Loucy (cell line): Measurements from ENCODE around the gene MALAT1.

Experiments used
- H2AFZ ChIP-seq: fragments of 200-600 bp; sonication (generic); 2 replicates; pipeline ENCODE4 v1.6.0; 2016; ENCODE audit warnings: antibody characterized with exemption, mild to moderate bottlenecking, low read length, moderate library complexity
- H3F3A ChIP-seq: fragments of 200-600 bp; 2 replicates; pipeline ENCODE4 v1.6.0; 2016; ENCODE audit warnings: antibody characterized with exemption, low read depth, mild to moderate bottlenecking
- H3K27me3 ChIP-seq: fragments of 200-600 bp; sonication (generic); 2 replicates; pipeline ENCODE4 v1.6.1; 2014; ENCODE audit warnings: low read length, mild to moderate bottlenecking; ENCODE audit not compliant: insufficient read depth, poor library complexity, severe bottlenecking
- H3K36me3 ChIP-seq: fragments of 200-600 bp; sonication (generic); 2 replicates; pipeline ENCODE4 v1.6.1; 2016; ENCODE audit warnings: low read length; ENCODE audit not compliant: insufficient read depth
- H3K4me1 ChIP-seq: fragments of 200-600 bp; sonication (generic); 2 replicates; pipeline ENCODE4 v1.5.1; 2014; ENCODE audit warnings: low read length, mild to moderate bottlenecking; ENCODE audit not compliant: insufficient read depth, poor library complexity, severe bottlenecking
- H3K4me2 ChIP-seq: fragments of 200-600 bp; sonication (generic); 2 replicates; pipeline ENCODE4 v1.6.0; 2014; ENCODE audit warnings: antibody characterized with exemption, low read length, low read depth, mild to moderate bottlenecking; ENCODE audit not compliant: poor library complexity, severe bottlenecking
- H3K4me3 ChIP-seq: fragments of 200-600 bp; sonication (generic); 2 replicates; pipeline ENCODE4 v1.5.1; 2014; ENCODE audit warnings: low read length, mild to moderate bottlenecking, mixed read lengths; ENCODE audit not compliant: poor library complexity, severe bottlenecking
- H3K79me2 ChIP-seq: fragments of 200-600 bp; sonication (generic); 2 replicates; pipeline ENCODE4 v1.6.1; 2014; ENCODE audit warnings: low read length; ENCODE audit not compliant: insufficient read depth
- H3K9ac ChIP-seq: fragments of 200-600 bp; sonication (generic); 2 replicates; pipeline ENCODE4 v1.6.0; 2014; ENCODE audit warnings: mild to moderate bottlenecking, low read depth, low read length, moderate library complexity; ENCODE audit not compliant: poor library complexity, severe bottlenecking
- H3K9me2 ChIP-seq: fragments of 200-600 bp; sonication (generic); replicated peaks from 2 replicates; pipeline ENCODE4 v1.6.1; 2016; ENCODE audit warnings: low read depth, low read length, mixed read lengths
- H3K9me3 ChIP-seq: fragments of 200-600 bp; sonication (generic); 2 replicates; pipeline ENCODE4 v1.6.1; 2014; ENCODE audit warnings: mild to moderate bottlenecking, antibody characterized with exemption, low read length, low read depth; ENCODE audit not compliant: insufficient read depth
- H4K20me1 ChIP-seq: fragments of 200-600 bp; sonication (generic); 2 replicates; pipeline ENCODE4 v1.6.0; 2014; ENCODE audit warnings: antibody characterized with exemption, low read length, mild to moderate bottlenecking; ENCODE audit not compliant: insufficient read depth, poor library complexity, severe bottlenecking
- EZH2phosphoT487 ChIP-seq: fragments of 200-600 bp; IDR thresholded peaks from 2 replicates; pipeline ENCODE4 v1.6.1; 2018; ENCODE audit warnings: antibody characterized with exemption, mild to moderate bottlenecking, moderate library complexity, borderline replicate concordance
- TF ChIP-seq, protein P1 (sequence below): fragments of 200-600 bp; sonication (generic); conservative IDR thresholded peaks from 2 replicates; pipeline ENCODE4 v1.5.1; 2014; ENCODE audit warnings: mild to moderate bottlenecking, antibody characterized with exemption, low read length

MALAT1 gene

DNA sequence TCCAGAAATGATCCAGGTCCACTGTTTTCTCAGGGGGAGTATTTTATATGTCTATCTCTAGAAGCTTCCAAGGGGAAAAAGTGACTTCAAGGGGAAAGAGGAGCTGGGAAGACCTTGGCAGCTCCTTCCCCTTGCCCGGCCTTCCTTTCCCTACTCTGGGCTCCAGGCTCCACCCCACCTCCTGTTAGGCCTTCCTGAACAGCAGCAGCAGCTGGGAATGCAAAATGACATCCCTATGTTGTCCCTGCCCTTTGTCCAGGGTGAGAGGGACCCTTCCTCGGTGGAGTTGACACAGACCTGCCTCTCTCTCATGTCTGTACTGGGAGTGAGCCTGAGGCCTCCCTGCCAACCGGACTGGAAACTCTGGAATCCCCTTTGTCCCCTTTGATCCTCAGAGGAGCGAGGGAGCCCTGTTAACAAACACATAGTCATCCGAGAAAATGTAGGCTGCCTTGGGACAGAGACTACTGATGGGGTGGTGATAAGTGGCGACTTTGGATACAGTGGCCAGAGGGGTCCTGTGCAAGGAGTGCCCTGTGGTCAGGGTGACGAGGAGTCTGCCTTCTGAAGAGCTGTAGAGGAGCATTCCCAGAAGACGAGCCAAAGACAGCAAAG lies 9.0 kb upstream of the MALAT1 start:
- no peak overlapping the region for H3K9ac ChIP-seq
- H2AFZ ChIP-seq = no peak overlapping the region
- no peaks in the 10 kb centered on the region for H3K9me3 ChIP-seq
- TF ChIP-seq EZH2phosphoT487 = no peak
- TF ChIP-seq, protein P1, sequence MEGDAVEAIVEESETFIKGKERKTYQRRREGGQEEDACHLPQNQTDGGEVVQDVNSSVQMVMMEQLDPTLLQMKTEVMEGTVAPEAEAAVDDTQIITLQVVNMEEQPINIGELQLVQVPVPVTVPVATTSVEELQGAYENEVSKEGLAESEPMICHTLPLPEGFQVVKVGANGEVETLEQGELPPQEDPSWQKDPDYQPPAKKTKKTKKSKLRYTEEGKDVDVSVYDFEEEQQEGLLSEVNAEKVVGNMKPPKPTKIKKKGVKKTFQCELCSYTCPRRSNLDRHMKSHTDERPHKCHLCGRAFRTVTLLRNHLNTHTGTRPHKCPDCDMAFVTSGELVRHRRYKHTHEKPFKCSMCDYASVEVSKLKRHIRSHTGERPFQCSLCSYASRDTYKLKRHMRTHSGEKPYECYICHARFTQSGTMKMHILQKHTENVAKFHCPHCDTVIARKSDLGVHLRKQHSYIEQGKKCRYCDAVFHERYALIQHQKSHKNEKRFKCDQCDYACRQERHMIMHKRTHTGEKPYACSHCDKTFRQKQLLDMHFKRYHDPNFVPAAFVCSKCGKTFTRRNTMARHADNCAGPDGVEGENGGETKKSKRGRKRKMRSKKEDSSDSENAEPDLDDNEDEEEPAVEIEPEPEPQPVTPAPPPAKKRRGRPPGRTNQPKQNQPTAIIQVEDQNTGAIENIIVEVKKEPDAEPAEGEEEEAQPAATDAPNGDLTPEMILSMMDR = no peak
- no peaks in the 10 kb centered on the region; the same call in 1 of the 2 replicates for H3K79me2 ChIP-seq
- no peaks in the 10 kb centered on the region for H3K36me3 ChIP-seq
- H3K27me3 ChIP-seq = no peaks in the 10 kb centered on the region
- H3K9me2 ChIP-seq = no peaks in the 10 kb centered on the region
- no peak overlapping the region for H3K4me2 ChIP-seq
- H3K4me3 ChIP-seq = no peak overlapping the region
- no peaks in the 10 kb centered on the region for H4K20me1 ChIP-seq
- peaks cover 54% of the 10 kb centered on the region for H3K4me1 ChIP-seq
- no peaks in the 10 kb centered on the region for H3F3A ChIP-seq

DNA sequence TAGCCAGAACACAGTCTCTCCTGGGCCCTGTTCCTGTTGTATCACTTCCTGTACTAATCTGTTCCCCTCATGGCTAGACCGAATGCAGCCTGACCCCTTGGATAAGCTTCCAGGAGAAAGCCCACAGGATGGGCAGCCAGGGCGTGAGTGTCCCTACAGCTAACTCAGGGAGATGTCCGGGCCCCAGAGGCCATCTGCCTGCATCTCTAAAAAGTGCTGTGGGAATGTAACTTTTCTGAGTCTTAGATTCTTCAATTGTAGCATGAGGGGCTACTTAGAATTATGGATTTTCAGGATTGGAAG lies 7.7 kb upstream of the MALAT1 start:
- TF ChIP-seq, protein P1 = no peak
- TF ChIP-seq EZH2phosphoT487 = no peak
- Histone ChIP-seq H3K4me1 (peaks cover 60% of the 10 kb centered on the region), H2AFZ (no peak overlapping the region), H3K27me3 (no peaks in the 10 kb centered on the region), H3K9ac (peak overlapping the region; percentile 21), H3K4me2 (no peak overlapping the region), H4K20me1 (no peaks in the 10 kb centered on the region), H3K9me3 (no peaks in the 10 kb centered on the region), H3K36me3 (no peaks in the 10 kb centered on the region), H3F3A (no peaks in the 10 kb centered on the region), H3K79me2 (peaks cover 10% of the 10 kb centered on the region), H3K4me3 (no peak overlapping the region), H3K9me2 (no peaks in the 10 kb centered on the region)

DNA sequence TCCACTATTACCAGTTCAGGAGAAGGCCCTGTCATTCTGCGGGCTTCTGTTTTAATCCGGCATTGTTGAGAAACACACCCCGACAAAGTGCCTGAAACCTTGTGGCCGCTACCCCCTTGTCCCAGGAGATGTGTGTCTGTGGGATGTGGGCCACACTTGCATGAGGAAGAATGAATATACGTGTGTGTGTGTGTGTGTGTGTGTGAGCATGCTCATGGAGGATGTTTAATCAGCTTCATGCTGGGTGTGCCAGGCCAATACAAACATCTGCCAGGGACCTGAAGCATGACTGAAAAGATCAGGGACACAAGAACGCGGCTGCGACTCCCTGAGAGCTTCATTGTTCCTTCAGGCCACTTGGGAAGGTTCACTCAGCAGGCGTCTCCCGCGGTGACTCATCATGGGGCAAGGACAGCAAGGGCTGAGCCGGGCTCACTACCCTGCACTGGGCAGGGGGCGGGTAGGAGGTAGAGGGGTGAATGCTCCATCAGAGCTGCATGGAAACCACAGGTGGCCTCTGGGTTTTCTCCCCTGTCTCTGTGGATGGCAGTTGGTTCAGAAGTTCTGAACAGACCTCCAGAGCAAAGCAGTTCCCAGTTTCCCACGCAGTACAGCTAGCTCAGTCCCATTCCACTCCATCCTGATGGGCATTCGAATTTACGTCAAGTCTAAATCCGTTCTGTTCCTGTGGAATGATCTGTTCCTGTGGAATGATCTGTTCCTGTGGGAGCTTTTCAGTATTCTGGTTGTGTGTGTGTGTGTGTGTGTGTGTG lies 7.0 kb upstream of the MALAT1 start:
- peaks cover 65% of the 10 kb centered on the region for H3K4me1 ChIP-seq
- no peak overlapping the region for H3K4me2 ChIP-seq
- H3F3A ChIP-seq = peaks cover 6% of the 10 kb centered on the region
- no peaks in the 10 kb centered on the region for H3K9me2 ChIP-seq
- no peak overlapping the region for H2AFZ ChIP-seq
- H3K79me2 ChIP-seq = peaks cover 17% of the 10 kb centered on the region
- no peak for TF ChIP-seq EZH2phosphoT487
- peak overlapping the region; percentile 21 for H3K9ac ChIP-seq
- H3K4me3 ChIP-seq = no peak overlapping the region
- H3K9me3 ChIP-seq = no peaks in the 10 kb centered on the region
- no peaks in the 10 kb centered on the region for H3K36me3 ChIP-seq
- H3K27me3 ChIP-seq = no peaks in the 10 kb centered on the region
- no peaks in the 10 kb centered on the region for H4K20me1 ChIP-seq

DNA sequence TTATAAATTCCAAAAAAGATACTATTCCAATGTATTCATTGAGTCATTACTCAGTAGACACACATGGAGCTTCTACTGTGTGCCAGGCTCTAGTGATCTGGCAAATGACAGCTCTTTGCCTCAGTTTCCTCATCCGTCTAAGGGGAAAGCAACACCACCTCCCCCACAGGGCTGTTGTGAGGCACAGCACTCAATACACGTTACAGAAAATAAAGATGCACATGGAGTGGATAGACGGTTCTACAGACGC lies 6.5 kb upstream of the MALAT1 start:
- TF ChIP-seq, protein P1 = no peak
- no peak for TF ChIP-seq EZH2phosphoT487
- H4K20me1 ChIP-seq = no peaks in the 10 kb centered on the region
- no peak overlapping the region for H3K4me2 ChIP-seq
- peak overlapping the region; percentile 43 for H3K9ac ChIP-seq
- H3K4me1 ChIP-seq = peaks cover 63% of the 10 kb centered on the region
- H3K9me3 ChIP-seq = no peaks in the 10 kb centered on the region
- no peak overlapping the region for H2AFZ ChIP-seq
- peaks cover 10% of the 10 kb centered on the region for H3F3A ChIP-seq
- H3K36me3 ChIP-seq = no peaks in the 10 kb centered on the region
- peaks cover 20% of the 10 kb centered on the region for H3K79me2 ChIP-seq
- H3K4me3 ChIP-seq = no peak overlapping the region
- no peaks in the 10 kb centered on the region for H3K27me3 ChIP-seq
- no peaks in the 10 kb centered on the region for H3K9me2 ChIP-seq
